ENCODE results near the gene ASB13.

DNA sequence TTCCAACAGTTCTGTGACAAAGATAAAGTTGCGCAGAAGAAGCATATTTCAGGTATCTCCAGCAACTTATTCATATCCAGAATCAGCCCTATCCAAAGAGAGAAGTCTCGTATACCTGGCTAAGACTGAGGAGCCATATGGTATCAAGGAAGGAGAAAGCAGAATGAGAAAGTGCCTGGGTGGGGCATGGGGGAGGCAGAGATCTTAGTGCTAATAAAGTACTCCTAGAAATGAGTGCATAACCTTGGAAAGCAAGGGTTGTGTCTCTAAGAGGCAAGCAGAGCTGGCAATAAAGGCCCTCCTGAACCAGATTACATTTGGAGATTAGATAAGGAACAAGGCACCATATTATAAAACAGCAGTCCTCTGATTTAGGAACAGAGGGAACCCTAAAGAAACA is 30.9 kb upstream of the ASB13 start:
- TF ChIP-seq, protein P1, sequence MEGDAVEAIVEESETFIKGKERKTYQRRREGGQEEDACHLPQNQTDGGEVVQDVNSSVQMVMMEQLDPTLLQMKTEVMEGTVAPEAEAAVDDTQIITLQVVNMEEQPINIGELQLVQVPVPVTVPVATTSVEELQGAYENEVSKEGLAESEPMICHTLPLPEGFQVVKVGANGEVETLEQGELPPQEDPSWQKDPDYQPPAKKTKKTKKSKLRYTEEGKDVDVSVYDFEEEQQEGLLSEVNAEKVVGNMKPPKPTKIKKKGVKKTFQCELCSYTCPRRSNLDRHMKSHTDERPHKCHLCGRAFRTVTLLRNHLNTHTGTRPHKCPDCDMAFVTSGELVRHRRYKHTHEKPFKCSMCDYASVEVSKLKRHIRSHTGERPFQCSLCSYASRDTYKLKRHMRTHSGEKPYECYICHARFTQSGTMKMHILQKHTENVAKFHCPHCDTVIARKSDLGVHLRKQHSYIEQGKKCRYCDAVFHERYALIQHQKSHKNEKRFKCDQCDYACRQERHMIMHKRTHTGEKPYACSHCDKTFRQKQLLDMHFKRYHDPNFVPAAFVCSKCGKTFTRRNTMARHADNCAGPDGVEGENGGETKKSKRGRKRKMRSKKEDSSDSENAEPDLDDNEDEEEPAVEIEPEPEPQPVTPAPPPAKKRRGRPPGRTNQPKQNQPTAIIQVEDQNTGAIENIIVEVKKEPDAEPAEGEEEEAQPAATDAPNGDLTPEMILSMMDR (conservative IDR thresholded peaks at IDR 0.05; ENCODE audit: low read depth in 2 of 2): no peak
- no peak for TF ChIP-seq EZH2 (IDR thresholded peaks at IDR 0.05; ENCODE audit: low read depth, unreplicated experiment)
- TF ChIP-seq ZNF114 (CRISPR knock-in tag; IDR thresholded peaks at IDR 0.05): no peak
- TF ChIP-seq CREB1 (CRISPR knock-in tag; IDR thresholded peaks at IDR 0.05; ENCODE audit: low read depth): no peak
- TF ChIP-seq JUNB (IDR thresholded peaks at IDR 0.05; ENCODE audit: unreplicated experiment): no peak
- TF ChIP-seq, protein P2, sequence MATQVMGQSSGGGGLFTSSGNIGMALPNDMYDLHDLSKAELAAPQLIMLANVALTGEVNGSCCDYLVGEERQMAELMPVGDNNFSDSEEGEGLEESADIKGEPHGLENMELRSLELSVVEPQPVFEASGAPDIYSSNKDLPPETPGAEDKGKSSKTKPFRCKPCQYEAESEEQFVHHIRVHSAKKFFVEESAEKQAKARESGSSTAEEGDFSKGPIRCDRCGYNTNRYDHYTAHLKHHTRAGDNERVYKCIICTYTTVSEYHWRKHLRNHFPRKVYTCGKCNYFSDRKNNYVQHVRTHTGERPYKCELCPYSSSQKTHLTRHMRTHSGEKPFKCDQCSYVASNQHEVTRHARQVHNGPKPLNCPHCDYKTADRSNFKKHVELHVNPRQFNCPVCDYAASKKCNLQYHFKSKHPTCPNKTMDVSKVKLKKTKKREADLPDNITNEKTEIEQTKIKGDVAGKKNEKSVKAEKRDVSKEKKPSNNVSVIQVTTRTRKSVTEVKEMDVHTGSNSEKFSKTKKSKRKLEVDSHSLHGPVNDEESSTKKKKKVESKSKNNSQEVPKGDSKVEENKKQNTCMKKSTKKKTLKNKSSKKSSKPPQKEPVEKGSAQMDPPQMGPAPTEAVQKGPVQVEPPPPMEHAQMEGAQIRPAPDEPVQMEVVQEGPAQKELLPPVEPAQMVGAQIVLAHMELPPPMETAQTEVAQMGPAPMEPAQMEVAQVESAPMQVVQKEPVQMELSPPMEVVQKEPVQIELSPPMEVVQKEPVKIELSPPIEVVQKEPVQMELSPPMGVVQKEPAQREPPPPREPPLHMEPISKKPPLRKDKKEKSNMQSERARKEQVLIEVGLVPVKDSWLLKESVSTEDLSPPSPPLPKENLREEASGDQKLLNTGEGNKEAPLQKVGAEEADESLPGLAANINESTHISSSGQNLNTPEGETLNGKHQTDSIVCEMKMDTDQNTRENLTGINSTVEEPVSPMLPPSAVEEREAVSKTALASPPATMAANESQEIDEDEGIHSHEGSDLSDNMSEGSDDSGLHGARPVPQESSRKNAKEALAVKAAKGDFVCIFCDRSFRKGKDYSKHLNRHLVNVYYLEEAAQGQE (IDR thresholded peaks at IDR 0.05; ENCODE audit: unreplicated experiment): no peak

All from GM23338 (cell line).